HCT116 (cell line): ENCODE results near the gene MKI67.

Experiments
- CTCF ChIP-seq, 3 experiments: fragments of 200-600 bp in 1 of 3; sonication (generic) in 1 of 3; IDR thresholded peaks in 2 of 3; conservative IDR thresholded peaks in 1 of 3; 2 replicates each; pipeline ENCODE4 v1.5.1; 2012 to 2017; ENCODE audit warnings: low read depth in 2 of 3, low read length in 2 of 3, antibody characterized with exemption in 1 of 3, borderline replicate concordance in 1 of 3, control low read depth in 1 of 3, mild to moderate bottlenecking in 1 of 3, mixed read lengths in 1 of 3, mixed run types in 1 of 3, moderate library complexity in 1 of 3; ENCODE audit not compliant: insufficient read depth in 1 of 3
- EZH2phosphoT487 ChIP-seq: fragments of 200-600 bp; IDR thresholded peaks from 2 replicates; pipeline ENCODE4 v1.6.1; 2018; ENCODE audit warnings: antibody characterized with exemption, borderline replicate concordance
- RAD21 ChIP-seq: IDR thresholded peaks from 2 replicates; pipeline ENCODE4 v1.6.1; 2012; ENCODE audit warnings: low read depth, mild to moderate bottlenecking

GRCh38 chr10:128110339-128110738, 15.9 kb downstream of the MKI67 start:
- TF ChIP-seq CTCF (IDR thresholded peaks at IDR 0.05 in 2 of 3, conservative IDR thresholded peaks at IDR 0.05 in 1 of 3; ENCODE audit: borderline replicate concordance in 1 of 3, insufficient read depth in 1 of 3, low read depth in 2 of 3, low read length in 2 of 3) (no peak), RAD21 (no peak), EZH2phosphoT487 (no peak)
